Measurements from ENCODE around the gene PGM1. TPM values are rescaled to one million over a fixed set of nuclear protein-coding genes. Genes with fewer than 3 reads are reported as not detected.

The PGM1 gene
- total RNA-seq, 1 donor, result 128 TPM

GRCh38 chr1:63693944-63694571 lies 100.8 kb downstream of the PGM1 start:
- Histone ChIP-seq H4K20me1 (ENCODE audit: insufficient read depth, low read length) (no peaks in the 10 kb centered on the region), H3K4me2 (ENCODE audit: insufficient read depth, low read length) (no peak overlapping the region), H3K27me3 (ENCODE audit: insufficient read depth, low read length) (no peaks in the 10 kb centered on the region), H2AFZ (ENCODE audit: low read length) (no peak overlapping the region), H3K27ac (ENCODE audit: low read depth, low read length) (no peak overlapping the region), H3K36me3 (ENCODE audit: insufficient read depth, low read length) (no peaks in the 10 kb centered on the region), H3K9me3 (ENCODE audit: low read depth, low read length) (no peaks in the 10 kb centered on the region), H3K79me2 (ENCODE audit: insufficient read depth, low read length) (no peaks in the 10 kb centered on the region), H3K4me3 (ENCODE audit: insufficient read depth, low read length) (no peak overlapping the region), H3K4me1 (ENCODE audit: insufficient read depth, low read length) (peaks cover 17% of the 10 kb centered on the region)
- TF ChIP-seq CTCF (IDR thresholded peaks at IDR 0.05; ENCODE audit: extremely low read depth, low read depth, low read length), result no peak
- no peak for DNase-seq (ENCODE audit: insufficient read length, low spot score, missing footprints)

GRCh38 chr1:63698001-63698838 lies 105.0 kb downstream of the PGM1 start:
- no peaks in the 10 kb centered on the region for H3K27me3 ChIP-seq (ENCODE audit: insufficient read depth, low read length)
- peak; percentile 65 for DNase-seq (ENCODE audit: insufficient read length, low spot score, missing footprints)
- H3K4me2 ChIP-seq (ENCODE audit: insufficient read depth, low read length), result no peak overlapping the region
- no peak overlapping the region for H3K27ac ChIP-seq (ENCODE audit: low read depth, low read length)
- H4K20me1 ChIP-seq (ENCODE audit: insufficient read depth, low read length), result no peaks in the 10 kb centered on the region
- no peaks in the 10 kb centered on the region for H3K36me3 ChIP-seq (ENCODE audit: insufficient read depth, low read length)
- no peak for TF ChIP-seq CTCF (IDR thresholded peaks at IDR 0.05; ENCODE audit: extremely low read depth, low read depth, low read length)
- no peaks in the 10 kb centered on the region for H3K79me2 ChIP-seq (ENCODE audit: insufficient read depth, low read length)
- peaks cover 13% of the 10 kb centered on the region for H3K4me1 ChIP-seq (ENCODE audit: insufficient read depth, low read length)
- H3K9me3 ChIP-seq (ENCODE audit: low read depth, low read length), result no peaks in the 10 kb centered on the region
- H2AFZ ChIP-seq (ENCODE audit: low read length), result no peak overlapping the region
- H3K4me3 ChIP-seq (ENCODE audit: insufficient read depth, low read length), result no peak overlapping the region

- H3K4me2 ChIP-seq (ENCODE audit: insufficient read depth, low read length), result no peak overlapping the region
- DNase-seq (ENCODE audit: insufficient read length, low spot score, missing footprints), result no peak
- H3K79me2 ChIP-seq (ENCODE audit: insufficient read depth, low read length), result no peaks in the 10 kb centered on the region
- H2AFZ ChIP-seq (ENCODE audit: low read length), result no peak overlapping the region
- no peak for TF ChIP-seq CTCF (IDR thresholded peaks at IDR 0.05; ENCODE audit: extremely low read depth, low read depth, low read length)
- H4K20me1 ChIP-seq (ENCODE audit: insufficient read depth, low read length), result no peaks in the 10 kb centered on the region
- H3K4me1 ChIP-seq (ENCODE audit: insufficient read depth, low read length), result peaks cover 3% of the 10 kb centered on the region
- H3K27ac ChIP-seq (ENCODE audit: low read depth, low read length), result no peak overlapping the region
- no peak overlapping the region for H3K4me3 ChIP-seq (ENCODE audit: insufficient read depth, low read length)
- no peaks in the 10 kb centered on the region for H3K9me3 ChIP-seq (ENCODE audit: low read depth, low read length)
- no peaks in the 10 kb centered on the region for H3K27me3 ChIP-seq (ENCODE audit: insufficient read depth, low read length)
- no peaks in the 10 kb centered on the region for H3K36me3 ChIP-seq (ENCODE audit: insufficient read depth, low read length)
Observed at GRCh38 chr1:63701187-63701586, 108.0 kb downstream of the PGM1 start.

- Histone ChIP-seq H4K20me1 (ENCODE audit: insufficient read depth, low read length) (no peaks in the 10 kb centered on the region), H3K79me2 (ENCODE audit: insufficient read depth, low read length) (no peaks in the 10 kb centered on the region), H3K36me3 (ENCODE audit: insufficient read depth, low read length) (no peaks in the 10 kb centered on the region), H3K4me3 (ENCODE audit: insufficient read depth, low read length) (no peak overlapping the region), H3K27me3 (ENCODE audit: insufficient read depth, low read length) (no peaks in the 10 kb centered on the region), H3K4me2 (ENCODE audit: insufficient read depth, low read length) (no peak overlapping the region), H3K9me3 (ENCODE audit: low read depth, low read length) (no peaks in the 10 kb centered on the region), H3K4me1 (ENCODE audit: insufficient read depth, low read length) (no peaks in the 10 kb centered on the region), H2AFZ (ENCODE audit: low read length) (no peak overlapping the region), H3K27ac (ENCODE audit: low read depth, low read length) (no peak overlapping the region)
- no peak for DNase-seq (ENCODE audit: insufficient read length, low spot score, missing footprints)
- no peak for TF ChIP-seq CTCF (IDR thresholded peaks at IDR 0.05; ENCODE audit: extremely low read depth, low read depth, low read length)
Observed at GRCh38 chr1:63703701-63704107, 110.5 kb downstream of the PGM1 start.

All from osteoblast (primary cell).